Activated CD4-positive, CD25-positive, alpha-beta regulatory T cell treated with anti-CD3 and anti-CD28 coated beads, Interleukin-2, amount 50 U/mL, for 24 hours (primary cell): ENCODE results near the gene FBH1.
"Not testable (repeated sequence)": the region's sequence is repeated elsewhere in the genome, so short reads cannot be mapped to it uniquely, and the experiment has no call there.

Experiments
- ATAC-seq, 2 donors: fragments of 150-1000 bp; cut with Tn5 transposase; one replicate each; pipeline ENCODE4 v1.10.0; 2021; ENCODE audit warnings: mild to moderate bottlenecking in 1 of 2, moderate library complexity in 1 of 2

The FBH1 gene

GRCh38 chr10:5876181-5876768, 13.8 kb upstream of the FBH1 start:
- ATAC-seq, result no peak

GRCh38 chr10:5877041-5877440, 13.0 kb upstream of the FBH1 start:
- not testable (repeated sequence) for ATAC-seq

- no peak for ATAC-seq
Observed at GRCh38 chr10:5882961-5883360, 7.1 kb upstream of the FBH1 start.

- no peak for ATAC-seq
Observed at GRCh38 chr10:5885619-5886018, 4.4 kb upstream of the FBH1 start.

- ATAC-seq, result no peak
Observed at GRCh38 chr10:5887029-5887428, 3.0 kb upstream of the FBH1 start.

GRCh38 chr10:5887641-5888040, 2.4 kb upstream of the FBH1 start:
- ATAC-seq, result no peak

- ATAC-seq, result no peak
Observed at GRCh38 chr10:5888351-5888750, 1.7 kb upstream of the FBH1 start.

GRCh38 chr10:5888843-5889623, 1.0 kb upstream of the FBH1 start:
- peak; percentile 25 to 29 for ATAC-seq

GRCh38 chr10:5890452-5890915, 441 bp downstream of the FBH1 start:
- no peak for ATAC-seq

- ATAC-seq, result no peak
Observed at GRCh38 chr10:5891009-5891408, 966 bp downstream of the FBH1 start.

GRCh38 chr10:5892007-5892406, 2.0 kb downstream of the FBH1 start:
- no peak for ATAC-seq

- no peak for ATAC-seq
Observed at GRCh38 chr10:5893321-5893720, 3.3 kb downstream of the FBH1 start.

- ATAC-seq, result no peak
Observed at GRCh38 chr10:5894403-5894802, 4.4 kb downstream of the FBH1 start.

GRCh38 chr10:5894873-5895272, 4.8 kb downstream of the FBH1 start:
- no peak for ATAC-seq

GRCh38 chr10:5895365-5895764, 5.3 kb downstream of the FBH1 start:
- no peak for ATAC-seq

GRCh38 chr10:5895804-5896203, 5.8 kb downstream of the FBH1 start:
- ATAC-seq, result peak; percentile 62 to 69

- peak in 1 of 2 donors; percentile 9 for ATAC-seq
Observed at GRCh38 chr10:5896208-5897052, 6.4 kb downstream of the FBH1 start.

- ATAC-seq, result peak in 1 of 2 donors; percentile 44
Observed at GRCh38 chr10:5897053-5897340, 7.0 kb downstream of the FBH1 start.

- no peak for ATAC-seq
Observed at GRCh38 chr10:5897504-5897903, 7.5 kb downstream of the FBH1 start.

- ATAC-seq, result no peak
Observed at GRCh38 chr10:5898163-5898562, 8.1 kb downstream of the FBH1 start.

GRCh38 chr10:5900247-5900646, 10.2 kb downstream of the FBH1 start:
- no peak for ATAC-seq

GRCh38 chr10:5902511-5903274, 12.7 kb downstream of the FBH1 start:
- no peak for ATAC-seq

GRCh38 chr10:5903563-5903962, 13.5 kb downstream of the FBH1 start:
- ATAC-seq, result no peak
